GM19467 (cell line): ENCODE data around the gene EPN2.

Source experiments
- ATAC-seq: cut with Tn5 transposase; IDR thresholded peaks from one replicate; pipeline ENCODE4 v1.9.1; 2021; ENCODE audit warnings: mild to moderate bottlenecking, moderate library complexity; ENCODE audit not compliant: unreplicated experiment

The EPN2 gene

DNA sequence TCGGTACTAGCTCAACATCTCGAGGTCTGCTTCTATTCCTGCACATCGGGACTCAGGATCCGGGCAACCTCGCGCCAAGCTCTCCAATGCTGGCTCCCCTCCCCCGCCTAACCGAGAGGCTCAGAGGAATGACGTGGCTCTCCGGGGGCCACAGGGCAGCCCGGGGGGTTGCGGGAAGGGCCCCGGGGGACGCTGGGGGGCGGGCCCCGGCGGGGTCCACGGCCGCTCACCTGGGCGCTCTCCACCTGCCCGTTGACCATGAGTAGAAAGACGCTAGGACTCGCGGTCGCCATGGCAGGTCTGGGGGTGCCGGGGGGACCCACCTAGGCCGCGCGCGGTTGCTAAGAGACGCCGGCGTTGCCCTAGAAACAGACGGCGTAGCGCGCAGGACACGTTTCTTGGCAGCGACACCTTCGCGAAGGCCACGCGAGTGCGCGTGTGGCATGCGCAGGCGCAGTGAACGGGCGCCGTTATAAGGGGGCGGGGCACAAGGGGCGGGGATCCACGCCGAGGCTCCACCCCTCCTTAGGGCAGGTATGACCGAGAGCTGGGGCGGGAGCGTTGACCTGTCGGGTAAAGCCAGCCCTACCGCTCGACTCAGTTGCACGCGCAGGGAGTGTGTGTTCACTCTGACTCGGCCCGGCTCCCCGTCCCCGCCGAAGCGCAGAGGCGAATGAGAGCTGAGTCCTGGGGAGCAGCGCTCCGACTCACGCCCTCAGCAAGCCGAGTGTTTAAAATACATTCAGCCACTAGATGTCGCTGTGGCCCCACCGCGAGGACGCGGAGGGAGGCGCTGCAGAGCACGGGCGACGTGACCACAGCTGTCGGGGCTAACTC, 125.3 kb downstream of the EPN2 start, which contains the start of gene B9D1:
TSS of gene B9D1 (minus strand) at position 447 of the 837 bp plus-strand sequence. CDS start at position 293, 154 bp downstream.
- ATAC-seq, result peak; percentile 59

DNA sequence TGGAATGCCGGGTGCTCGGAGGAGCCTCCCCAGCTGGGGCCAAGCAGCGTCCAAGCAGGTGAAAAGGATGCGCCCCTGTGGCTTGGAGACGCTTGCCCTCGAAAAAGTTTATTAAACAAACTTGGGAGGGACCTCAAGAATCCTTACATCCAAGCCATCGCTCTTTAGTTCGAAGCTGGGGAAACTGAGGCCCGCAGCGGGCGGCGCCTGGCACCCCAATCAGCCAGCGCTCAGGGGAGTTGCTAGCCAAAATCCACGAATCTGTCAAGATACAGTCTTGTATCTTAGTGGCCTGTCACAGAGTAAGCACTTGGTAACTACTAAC, 125.9 kb downstream of the EPN2 start:
- no peak for ATAC-seq

DNA sequence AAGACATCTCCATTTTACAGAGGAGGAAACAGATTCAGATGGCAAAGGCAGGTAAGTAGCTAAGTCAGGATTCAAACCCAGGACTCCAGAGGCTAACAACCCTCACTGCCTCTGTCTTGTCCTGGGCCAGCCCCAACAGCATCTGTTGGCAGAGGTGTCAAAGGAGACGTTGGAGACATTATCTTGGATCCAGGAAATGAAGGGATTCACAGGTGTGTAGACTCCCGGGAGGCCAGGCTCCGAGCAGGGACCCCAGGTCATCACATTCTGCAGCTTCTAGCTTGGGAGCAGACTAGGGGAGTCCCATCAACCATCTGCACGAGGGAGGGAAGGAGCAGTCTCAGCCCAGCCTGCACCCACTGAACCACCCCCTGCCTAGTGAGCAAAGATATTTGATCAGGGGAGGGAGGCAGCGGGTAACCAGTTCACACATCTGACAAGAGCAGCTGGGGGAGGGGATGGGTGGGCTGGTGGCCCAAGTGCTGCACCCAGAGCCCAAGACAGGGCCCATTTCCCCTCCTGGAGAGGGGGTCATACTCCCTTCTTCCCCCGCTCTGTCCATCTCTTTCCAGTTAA, 126.4 kb downstream of the EPN2 start:
- no peak for ATAC-seq

DNA sequence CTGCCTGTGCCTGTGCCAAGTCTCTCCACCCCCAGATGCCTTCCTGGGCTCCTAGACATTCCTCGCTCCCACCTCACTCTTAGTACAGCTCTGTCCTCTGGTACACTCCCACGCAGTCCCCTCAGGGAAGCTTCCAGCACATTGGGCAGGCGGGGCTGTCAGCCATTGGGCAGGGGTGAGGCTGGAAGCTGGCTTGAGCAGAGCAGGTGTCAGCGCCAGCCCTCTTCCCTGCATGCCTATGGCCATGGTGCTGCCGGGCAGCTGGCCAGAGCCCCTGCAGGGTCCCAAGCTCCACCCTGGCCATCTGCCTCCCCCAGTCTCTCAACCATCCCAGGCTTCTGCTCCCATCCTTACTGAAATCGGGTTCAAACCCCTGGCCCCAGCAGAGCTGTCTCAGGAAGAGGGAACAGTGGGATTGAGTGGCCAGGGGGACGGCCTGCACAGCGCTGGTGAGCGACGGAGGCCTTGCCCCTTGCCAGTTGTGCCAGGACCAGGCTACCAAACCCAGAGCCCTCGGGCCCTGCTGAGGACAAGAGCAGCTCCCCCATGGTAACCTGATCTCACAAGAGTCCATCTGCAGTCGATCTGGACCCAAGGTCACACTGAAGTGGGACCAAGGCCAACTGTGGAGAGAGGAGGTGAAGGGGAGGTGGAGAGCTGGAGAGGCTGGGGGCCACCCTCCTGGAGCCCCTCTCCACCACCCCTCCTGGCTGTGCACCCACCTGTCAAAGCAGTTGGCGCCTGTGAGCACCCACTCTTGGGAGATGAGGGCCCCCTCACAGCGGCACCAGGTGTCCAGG, 127.7 kb downstream of the EPN2 start:
- ATAC-seq, result no peak

DNA sequence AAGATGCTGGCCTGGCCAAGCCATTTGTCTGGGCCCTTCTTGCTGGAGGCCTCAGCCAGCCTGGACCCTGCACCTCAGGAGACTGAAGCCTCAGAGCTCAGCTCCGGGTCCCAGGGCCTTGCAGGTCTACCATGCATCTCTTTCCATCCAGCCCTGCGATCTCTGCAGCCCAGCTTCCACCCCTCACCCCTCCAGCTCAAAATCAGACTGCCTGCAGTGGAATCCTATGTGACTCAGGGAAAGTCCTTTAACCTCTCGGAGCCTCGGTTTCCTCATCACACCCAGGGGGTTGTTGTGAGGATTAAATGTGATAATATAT, 128.3 kb downstream of the EPN2 start:
- no peak for ATAC-seq

DNA sequence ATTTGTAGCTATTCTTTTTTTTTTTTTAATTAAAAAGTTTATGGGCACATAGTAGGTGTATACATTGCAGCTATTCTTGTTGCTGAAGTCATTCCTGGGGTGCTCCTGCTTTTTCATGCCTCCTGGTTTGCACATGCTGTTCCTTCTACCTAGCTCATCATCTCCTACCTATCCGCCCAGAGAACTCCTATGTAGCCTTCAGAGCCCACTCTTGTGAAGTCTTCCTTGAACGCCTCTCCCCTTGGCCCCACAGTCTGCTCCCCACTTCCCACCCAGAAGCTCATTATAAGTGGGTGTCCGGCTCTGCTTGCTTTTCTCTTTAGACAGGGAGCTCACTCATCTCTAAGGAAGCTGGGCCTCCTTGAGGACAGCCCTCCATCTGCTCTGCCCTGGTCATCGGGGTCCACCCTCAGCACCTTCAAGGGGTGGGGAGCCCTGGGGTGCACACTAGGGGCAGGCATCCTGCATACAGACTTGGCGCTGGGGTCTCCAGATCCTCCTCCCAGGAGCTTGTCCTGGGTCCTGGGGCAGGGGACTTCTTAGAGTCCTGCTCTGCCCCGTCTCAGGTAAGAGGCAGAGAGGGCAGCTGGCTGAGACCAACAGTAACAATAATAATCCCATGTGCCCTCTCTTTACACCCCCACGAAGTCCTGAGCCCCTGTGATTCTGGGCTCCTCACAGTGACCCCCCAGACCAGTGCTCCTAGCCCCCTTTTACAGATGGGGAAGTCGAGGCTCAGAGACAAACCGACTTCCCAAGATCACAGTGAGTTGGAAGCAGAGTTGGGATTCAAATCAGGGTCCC, 128.9 kb downstream of the EPN2 start:
- no peak for ATAC-seq

DNA sequence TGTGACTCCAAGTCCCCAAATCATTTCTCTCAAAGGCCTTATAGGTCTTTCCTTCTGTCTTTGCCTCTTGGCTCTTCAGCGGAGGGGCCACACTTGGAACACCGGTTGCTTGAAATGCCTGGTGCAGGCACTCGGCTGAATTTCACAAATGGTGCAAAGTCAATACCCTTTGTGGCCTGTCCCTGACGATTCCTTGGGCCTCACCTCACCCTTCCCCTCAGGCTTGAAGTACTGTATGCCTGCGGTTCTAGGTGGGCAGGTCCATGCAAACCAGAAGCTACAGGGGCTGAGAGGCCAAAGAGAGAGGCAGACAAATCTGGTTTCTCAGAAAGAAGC, 129.4 kb downstream of the EPN2 start:
- ATAC-seq, result no peak

DNA sequence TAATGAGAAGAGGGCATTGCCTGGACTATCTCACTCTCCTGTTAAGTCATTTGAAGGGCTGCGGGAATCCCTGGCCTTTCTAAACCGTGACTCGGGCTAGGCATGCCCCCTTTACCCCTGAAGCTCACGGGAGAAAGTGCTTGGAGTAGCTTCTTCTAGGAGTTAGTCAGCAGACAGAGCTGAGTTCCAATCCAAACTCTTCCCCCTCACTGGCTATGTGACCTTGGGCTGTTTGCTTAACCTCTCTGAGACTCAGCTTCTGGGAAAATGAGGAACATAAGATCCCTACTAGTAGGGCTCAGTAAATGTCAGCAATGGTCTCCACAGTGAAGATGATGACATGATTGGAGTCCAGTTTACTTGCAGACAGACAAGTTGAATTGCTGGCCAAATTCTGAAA, 131.1 kb downstream of the EPN2 start:
- no peak for ATAC-seq

DNA sequence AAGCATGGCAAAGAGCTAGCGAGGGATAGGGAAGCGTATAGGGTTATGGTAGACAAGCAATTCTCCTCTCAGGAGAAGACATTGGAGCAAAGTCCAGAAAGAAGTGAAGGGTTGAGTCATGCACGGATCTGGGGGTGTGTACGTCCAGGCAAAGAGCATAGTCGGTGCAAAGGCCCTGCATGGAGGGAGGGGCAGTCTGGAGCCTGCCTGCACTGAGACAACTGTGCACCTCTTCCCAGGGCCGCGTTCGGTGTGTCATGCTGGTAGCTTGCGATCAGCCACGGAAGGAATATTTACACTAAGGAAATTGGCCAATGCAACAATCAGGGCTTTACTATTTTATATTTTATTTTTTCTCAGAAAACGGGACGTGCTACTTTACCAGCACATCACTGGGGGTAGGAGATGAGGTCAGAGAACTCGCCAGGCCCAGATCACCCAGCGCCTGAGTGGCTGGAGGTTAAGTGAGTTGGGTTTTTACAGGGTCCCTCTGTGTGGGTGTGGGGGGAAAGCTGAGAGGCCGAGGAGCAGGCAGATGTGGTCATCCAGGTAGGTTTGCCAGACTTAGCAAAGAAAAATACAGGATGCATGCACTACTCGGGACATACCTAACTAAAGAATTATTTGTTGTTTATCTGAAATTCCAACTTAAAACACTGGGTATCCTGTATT, 132.1 kb downstream of the EPN2 start:
- ATAC-seq, result no peak

DNA sequence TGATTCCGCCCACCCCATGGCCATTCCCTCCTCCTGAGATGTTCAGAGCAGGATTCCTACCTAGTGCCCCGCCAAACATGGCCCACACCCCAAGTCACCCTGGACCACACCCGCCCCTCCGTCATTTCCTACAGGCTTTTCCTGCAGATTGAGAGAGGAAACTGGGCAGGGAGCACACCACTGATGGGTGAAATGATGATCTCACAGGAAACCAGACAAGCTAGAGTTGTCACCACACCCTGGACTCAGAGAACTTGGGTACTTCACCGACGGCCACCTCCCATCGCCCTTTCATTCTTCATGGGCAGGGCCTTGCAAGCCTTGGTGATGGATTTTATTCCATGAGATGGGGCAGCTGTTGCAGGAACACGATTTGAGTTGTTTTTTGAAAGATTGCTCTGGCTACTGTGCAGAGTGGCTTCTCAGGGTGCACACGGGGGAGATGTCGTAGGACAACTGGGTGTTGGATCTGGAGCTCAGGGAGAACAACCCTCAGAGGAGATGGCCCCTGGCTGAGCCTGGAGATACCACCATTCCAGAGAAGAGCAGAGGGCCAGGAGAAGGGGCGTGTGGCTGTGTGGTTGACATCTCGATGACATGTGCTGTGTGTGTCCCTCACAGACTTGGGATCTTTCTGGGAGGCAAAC, 132.8 kb downstream of the EPN2 start:
- ATAC-seq, result no peak

DNA sequence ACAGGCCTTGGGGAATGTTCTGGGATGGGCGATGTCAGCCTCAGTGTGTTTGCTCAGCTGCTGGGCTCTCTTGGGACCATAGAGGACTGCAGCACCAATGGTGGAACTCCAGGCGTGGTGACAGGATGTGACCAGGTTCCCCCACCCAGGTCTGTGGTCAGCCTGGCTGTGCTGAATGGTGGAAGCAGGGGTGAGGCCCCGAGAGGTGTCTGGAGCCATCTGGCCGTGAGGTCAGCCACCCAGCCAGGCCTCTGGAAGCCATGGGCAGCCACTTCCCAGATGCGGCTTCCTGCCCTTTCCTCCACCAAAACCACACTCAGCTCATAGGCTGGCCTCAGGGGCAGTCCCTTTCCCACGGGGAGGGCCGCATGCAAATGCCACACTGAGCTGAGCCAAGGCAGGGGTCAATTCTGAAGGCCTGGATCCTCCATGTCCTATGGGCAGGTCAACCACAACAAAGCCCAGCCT, 133.4 kb downstream of the EPN2 start:
- ATAC-seq, result peak; percentile 59

DNA sequence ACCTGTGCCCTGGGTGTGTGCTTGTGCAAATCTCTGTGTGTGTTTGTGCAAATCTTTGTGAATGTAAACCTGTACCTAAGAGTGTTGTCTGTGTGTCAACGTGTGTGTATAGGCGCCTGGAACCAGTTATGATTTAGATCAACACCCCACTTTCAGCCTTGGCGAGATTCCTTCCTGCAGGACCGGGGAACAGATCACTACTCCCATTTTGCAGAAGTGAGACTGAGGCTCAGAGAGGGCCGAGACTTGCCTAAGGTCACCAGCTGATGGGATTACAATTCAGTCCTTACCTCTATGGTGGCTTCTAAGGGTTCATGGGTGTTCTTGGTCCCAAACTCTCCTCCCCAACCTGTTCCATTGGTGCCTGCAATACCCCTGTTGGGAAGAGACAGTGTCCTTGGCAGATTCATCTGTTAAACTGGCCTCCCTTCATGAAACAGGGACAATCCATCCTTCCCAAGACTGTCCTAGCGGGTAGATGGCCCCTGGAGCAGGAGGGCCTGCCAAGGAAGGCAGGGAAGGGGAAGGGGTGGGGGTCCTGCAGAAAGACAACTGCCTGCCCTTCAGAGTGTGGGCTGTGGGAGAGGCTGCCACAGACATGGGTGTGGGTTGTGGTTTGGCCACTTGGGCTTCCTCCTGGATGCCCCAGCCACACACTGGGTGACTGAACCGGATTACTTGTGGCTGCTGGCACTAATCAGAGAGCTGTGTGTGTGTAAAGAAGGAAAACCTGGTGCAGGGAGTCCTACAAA, 134.3 kb downstream of the EPN2 start:
- no peak for ATAC-seq

DNA sequence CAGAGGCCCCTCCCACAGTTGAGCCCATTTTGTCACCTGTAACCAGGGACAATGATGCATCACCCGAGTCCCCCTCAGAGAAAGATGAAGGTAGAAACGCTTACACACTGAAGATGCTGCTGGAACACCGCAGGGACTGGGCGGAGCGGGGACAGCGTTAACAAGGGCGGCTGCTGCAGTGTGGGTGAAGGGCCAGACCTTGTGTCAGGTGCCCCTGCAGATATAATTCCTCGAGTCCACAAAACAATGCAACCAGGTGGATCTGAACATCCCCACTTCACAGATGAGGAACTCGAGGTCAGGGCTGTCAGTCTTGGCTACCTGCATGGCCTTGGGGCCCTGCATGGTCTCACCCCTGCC, 134.8 kb downstream of the EPN2 start:
- no peak for ATAC-seq

DNA sequence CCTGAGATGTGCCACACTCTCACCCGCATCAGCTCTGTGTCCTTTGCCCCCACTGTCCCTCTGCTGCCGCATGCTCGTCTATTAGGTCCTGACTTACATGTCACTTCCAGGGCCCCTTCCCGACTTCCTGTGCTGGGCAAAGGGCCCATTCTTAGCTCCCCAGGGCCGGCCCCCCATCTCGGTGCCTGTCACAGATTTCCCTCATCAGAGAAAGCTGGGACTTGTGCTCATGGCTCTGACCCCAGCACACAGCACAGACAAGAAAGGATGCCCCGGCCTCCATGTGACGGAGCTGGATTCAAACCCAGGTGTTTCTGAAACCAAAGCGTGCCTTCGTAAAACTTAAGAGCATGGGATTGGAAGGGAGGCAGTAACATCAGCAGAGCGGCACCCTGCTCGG, 135.3 kb downstream of the EPN2 start:
- no peak for ATAC-seq

DNA sequence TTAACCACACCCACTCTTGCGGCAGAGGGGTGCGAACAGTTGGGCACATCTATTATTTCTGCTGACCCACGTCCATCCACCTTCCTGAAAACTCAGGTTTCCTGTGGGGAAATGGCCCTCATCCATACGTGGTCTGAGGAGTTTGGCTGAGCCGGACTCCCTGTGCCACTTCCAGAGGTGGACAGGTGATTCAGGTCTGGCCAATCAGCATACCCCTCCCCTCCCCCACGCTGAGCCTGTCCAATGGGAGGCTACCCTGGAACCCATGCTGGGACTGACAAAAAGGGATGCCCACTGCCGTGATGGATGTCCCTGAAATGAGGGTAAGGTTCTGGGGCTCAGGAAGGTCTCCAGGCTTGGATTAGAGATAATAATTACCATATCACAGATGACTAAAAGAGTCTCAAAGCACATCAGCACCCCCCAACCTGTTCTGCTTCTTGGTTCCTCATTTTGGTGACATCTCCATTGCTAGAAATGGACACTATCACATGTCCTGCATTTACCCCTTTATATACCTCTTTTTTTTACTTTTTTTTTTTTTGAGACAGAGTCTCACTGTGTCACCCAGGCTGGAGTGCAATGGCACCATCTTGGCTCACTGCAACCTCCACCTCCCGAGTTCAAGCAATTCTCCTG, 135.8 kb downstream of the EPN2 start:
- no peak for ATAC-seq

DNA sequence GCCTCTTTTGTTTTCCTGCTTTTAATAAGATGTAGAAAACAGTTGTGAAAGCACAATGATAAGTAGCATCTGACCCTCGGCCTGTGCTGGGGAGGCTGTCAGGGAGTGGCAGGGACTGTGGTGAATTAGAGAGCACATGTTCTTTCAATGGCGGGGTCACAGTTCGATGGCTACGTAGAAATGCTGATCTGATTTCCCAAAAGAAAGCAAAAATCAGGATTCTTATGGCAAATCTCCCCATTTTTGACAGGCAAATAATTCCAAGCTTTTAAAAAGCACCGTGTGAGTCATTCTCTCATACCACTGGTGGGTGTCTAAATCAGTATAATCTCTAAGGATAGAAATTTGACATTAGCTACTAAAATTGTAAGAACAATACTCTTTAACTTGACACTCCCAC, 137.0 kb downstream of the EPN2 start:
- no peak for ATAC-seq

DNA sequence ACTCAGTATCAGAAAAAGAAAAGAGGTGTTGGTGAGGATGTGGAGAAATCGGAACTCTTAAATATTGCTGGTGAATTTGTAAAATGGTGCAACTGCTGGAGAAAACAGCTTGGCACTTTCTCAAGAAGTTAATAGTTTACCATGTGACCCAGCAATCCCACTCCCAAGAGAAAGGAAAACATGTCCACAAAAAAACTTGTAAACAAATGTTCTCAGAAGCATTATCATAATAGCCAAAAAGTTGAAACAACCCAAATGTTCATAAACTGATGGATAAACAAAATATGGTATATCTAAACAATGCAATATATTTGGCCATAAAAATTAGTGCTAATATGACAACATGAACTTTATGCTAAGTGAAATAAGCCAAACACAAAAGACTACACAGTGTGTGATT, 138.6 kb downstream of the EPN2 start:
- no peak for ATAC-seq

DNA sequence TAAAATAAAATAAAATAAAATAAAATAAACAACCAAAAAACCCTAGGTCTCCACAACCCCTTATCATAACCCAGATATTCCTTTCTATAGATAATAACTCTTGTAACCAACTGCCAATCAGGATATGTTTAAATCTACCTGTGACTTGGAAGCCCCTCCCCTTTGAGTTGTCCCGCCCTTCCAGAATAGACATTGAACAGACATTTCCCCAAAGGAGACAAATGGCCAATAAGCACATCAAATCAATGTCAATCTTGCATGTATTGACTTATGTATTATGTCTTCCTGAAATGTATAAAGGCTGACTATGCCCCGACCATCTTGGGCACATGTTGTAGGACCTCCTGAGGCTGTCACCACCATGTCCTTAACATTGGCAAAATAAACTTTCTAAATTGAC, 139.6 kb downstream of the EPN2 start:
- ATAC-seq, result no peak
